ENCODE results near the gene RPL18A. TPM values are rescaled to one million over a fixed set of nuclear protein-coding genes. Genes with fewer than 3 reads are reported as not detected.

The RPL18A gene
- total RNA-seq, 1 experiment from 2014 or later, result 2,837 TPM

DNA sequence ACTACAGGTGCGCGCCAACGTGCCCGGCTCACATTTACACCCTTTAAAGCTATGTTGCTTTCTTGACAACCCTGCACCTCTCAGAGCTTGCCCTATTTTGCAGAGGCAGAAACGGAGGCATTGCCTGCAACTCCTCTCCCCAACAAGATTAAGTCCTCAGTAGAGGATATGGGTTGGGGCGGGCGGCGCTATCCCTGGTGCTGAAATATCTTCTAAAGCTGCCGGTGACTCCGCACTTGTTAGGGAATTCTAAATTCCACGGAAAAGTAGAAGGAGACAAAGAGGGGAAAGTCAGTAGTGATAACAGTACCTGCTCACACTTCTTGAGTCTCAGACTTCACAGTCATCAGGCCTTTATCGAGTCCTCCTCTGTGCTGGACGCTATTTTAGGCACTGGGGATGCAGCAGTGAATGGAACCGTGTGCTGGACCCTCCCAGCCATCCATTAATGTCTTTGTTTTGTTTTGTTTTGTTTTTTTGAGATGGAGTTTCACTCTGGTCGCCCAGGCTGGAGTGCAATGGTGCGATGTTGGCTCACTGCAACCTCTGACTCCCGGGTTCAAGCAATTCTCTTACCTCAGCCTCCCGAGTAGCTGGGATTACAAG, 30.0 kb downstream of the RPL18A start:
- TF ChIP-seq, protein P1, sequence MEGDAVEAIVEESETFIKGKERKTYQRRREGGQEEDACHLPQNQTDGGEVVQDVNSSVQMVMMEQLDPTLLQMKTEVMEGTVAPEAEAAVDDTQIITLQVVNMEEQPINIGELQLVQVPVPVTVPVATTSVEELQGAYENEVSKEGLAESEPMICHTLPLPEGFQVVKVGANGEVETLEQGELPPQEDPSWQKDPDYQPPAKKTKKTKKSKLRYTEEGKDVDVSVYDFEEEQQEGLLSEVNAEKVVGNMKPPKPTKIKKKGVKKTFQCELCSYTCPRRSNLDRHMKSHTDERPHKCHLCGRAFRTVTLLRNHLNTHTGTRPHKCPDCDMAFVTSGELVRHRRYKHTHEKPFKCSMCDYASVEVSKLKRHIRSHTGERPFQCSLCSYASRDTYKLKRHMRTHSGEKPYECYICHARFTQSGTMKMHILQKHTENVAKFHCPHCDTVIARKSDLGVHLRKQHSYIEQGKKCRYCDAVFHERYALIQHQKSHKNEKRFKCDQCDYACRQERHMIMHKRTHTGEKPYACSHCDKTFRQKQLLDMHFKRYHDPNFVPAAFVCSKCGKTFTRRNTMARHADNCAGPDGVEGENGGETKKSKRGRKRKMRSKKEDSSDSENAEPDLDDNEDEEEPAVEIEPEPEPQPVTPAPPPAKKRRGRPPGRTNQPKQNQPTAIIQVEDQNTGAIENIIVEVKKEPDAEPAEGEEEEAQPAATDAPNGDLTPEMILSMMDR (conservative IDR thresholded peaks at IDR 0.05), result no peak
- Histone ChIP-seq H3K4me2 (ENCODE audit: insufficient read depth, insufficient read length, low read length) (no peak overlapping the region), H3T11ph (ENCODE audit: low read length) (no peak overlapping the region), H3K9ac (ENCODE audit: extremely low read depth, insufficient read length, low read length) (no peak overlapping the region), H4K20me1 (ENCODE audit: control insufficient read depth, insufficient read depth, insufficient read length) (no peaks in the 10 kb centered on the region), H4K8ac (replicated peaks; ENCODE audit: insufficient read length, low read depth, low read length) (no peak overlapping the region), H3K79me1 (ENCODE audit: insufficient read depth, low read depth, low read length, poor library complexity, severe bottlenecking) (no peaks in the 10 kb centered on the region), H2BK20ac (ENCODE audit: low read depth, low read length, poor library complexity, severe bottlenecking) (no peak overlapping the region), H3K27ac (ENCODE audit: insufficient read length, low read depth, low read length) (no peak overlapping the region), H2BK5ac (ENCODE audit: insufficient read length, low read length) (no peak overlapping the region), H4K91ac (ENCODE audit: insufficient read length, low read depth, low read length) (no peak overlapping the region), H3K14ac (ENCODE audit: insufficient read depth, low read length) (no peak overlapping the region), H3K23ac (ENCODE audit: insufficient read length, low read depth, low read length) (no peak overlapping the region), H3K4ac (ENCODE audit: low read depth, low read length) (no peak overlapping the region), H3K23me2 (ENCODE audit: insufficient read length, low read depth, low read length, poor library complexity, severe bottlenecking) (no peaks in the 10 kb centered on the region), H3K27me3 (ENCODE audit: insufficient read depth, low read length) (no peaks in the 10 kb centered on the region), H3K4me1 (ENCODE audit: insufficient read depth, low read length) (no peaks in the 10 kb centered on the region), H4K5ac (ENCODE audit: insufficient read length, low read depth, low read length) (no peak overlapping the region), H2AFZ (ENCODE audit: low read length) (no peak overlapping the region), H2BK120ac (ENCODE audit: low read depth, low read length, poor library complexity, severe bottlenecking) (no peak overlapping the region), H2BK15ac (ENCODE audit: low read depth, low read length) (no peak overlapping the region), H2BK12ac (ENCODE audit: insufficient read length, low read depth, low read length) (no peak overlapping the region), H2AK5ac (ENCODE audit: insufficient read length, low read length) (no peak overlapping the region), H3K56ac (ENCODE audit: insufficient read length, low read depth, low read length) (no peak overlapping the region), H3K9me3 (ENCODE audit: control insufficient read depth, low read depth, low read length) (no peaks in the 10 kb centered on the region), H3K18ac (ENCODE audit: insufficient read length, low read depth, low read length) (no peak overlapping the region), H3K79me2 (ENCODE audit: insufficient read depth, low read length) (no peaks in the 10 kb centered on the region)
- WGBS (ENCODE audit: extremely low coverage, insufficient read length, low lambda C conversion rate), result no CpG with 5 or more reads among the region's 18 CpGs
- Mint-ChIP-seq H3K27ac (no peak overlapping the region; a peak in 1 of 7 replicates), H3K4me1 (peaks cover 6 to 12% of the 10 kb centered on the region in 2 experiments), H3K27me3 (ENCODE audit: low read depth) (peaks cover 15% of the 10 kb centered on the region), H3K36me3 (ENCODE audit: insufficient read depth in 1 of 3, low read depth in 3 of 3) (no peaks in the 10 kb centered on the region), H3K9me3 (no peaks in the 10 kb centered on the region; a peak in 2 of 5 replicates), H3K4me3 (no peak overlapping the region)
- DNase-seq, result peak; percentile 77

All from H9 (cell line).